Eye (tissue), 1 donor: ENCODE measurements around the gene PCDH7.
A peak's percentile ranks its signal among the peaks of the same experiment; 100 is the strongest.

Experiments
- DNase-seq: peaks from one replicate; pipeline ENCODE4 v3.0.0-alpha.2; 2015

PCDH7 gene, protein sequence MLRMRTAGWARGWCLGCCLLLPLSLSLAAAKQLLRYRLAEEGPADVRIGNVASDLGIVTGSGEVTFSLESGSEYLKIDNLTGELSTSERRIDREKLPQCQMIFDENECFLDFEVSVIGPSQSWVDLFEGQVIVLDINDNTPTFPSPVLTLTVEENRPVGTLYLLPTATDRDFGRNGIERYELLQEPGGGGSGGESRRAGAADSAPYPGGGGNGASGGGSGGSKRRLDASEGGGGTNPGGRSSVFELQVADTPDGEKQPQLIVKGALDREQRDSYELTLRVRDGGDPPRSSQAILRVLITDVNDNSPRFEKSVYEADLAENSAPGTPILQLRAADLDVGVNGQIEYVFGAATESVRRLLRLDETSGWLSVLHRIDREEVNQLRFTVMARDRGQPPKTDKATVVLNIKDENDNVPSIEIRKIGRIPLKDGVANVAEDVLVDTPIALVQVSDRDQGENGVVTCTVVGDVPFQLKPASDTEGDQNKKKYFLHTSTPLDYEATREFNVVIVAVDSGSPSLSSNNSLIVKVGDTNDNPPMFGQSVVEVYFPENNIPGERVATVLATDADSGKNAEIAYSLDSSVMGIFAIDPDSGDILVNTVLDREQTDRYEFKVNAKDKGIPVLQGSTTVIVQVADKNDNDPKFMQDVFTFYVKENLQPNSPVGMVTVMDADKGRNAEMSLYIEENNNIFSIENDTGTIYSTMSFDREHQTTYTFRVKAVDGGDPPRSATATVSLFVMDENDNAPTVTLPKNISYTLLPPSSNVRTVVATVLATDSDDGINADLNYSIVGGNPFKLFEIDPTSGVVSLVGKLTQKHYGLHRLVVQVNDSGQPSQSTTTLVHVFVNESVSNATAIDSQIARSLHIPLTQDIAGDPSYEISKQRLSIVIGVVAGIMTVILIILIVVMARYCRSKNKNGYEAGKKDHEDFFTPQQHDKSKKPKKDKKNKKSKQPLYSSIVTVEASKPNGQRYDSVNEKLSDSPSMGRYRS (N-terminal part only)

DNA sequence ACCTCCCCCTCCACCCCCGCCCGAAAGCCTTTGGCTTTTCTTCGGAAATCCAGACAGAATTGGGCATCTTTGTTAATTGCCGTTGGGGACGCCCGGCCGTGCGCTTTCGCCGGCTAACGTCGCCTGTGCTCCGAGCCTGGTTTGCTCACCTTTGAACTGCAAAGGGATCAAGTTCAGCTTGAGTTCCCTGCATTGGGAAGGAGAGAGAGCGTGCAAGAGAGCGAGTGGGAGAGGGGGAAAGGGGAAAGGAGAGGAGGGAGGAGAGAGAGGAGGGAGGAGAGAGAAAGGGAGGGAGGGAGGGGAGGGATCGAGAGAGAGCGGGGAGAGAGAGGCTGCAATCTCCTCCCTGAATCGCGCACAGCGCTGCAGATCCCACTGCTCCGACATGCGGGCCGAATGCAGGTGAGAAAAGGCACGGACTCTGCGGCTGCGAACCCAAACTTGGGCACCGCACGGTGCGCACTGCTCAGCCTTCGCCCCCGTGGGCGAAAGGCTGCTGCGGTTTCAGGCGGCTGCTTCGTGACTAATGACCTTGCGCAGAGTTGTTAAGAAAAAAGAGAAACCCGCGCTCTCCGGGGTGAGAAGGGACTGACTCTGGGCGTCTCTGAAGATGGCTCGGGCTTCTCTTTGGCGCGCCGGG, at the start of gene PCDH7:
PCDH7 (plus strand) TSS at position 349 of the 640 bp plus-strand sequence. CDS start 1,054 bp downstream, outside the sequence.
- no peak for DNase-seq

DNA sequence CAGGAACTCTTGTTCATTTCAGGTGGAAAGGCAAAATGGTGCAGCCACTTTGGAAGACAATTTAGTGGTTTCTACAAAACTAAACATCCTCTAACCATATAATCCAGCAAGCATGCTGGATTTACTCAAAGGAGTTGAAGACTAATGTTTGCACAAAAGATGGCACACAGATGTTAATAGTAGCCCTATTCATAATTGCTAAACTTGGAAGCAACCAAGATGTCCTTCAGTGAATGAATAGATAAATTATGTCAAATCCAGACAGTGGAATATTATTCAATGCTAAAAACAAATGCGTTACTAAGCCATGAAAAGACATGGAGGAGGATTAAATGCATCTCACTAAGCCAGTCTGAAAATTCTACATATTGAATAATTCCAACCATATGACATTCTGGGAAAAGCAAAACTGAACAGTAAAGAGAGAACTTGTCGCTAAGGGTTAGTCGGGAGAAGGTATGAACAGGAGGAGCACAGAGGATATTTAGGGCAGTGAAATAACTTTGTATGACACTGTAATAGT, 48.2 kb upstream of the PCDH7 start:
- no peak for DNase-seq

DNA sequence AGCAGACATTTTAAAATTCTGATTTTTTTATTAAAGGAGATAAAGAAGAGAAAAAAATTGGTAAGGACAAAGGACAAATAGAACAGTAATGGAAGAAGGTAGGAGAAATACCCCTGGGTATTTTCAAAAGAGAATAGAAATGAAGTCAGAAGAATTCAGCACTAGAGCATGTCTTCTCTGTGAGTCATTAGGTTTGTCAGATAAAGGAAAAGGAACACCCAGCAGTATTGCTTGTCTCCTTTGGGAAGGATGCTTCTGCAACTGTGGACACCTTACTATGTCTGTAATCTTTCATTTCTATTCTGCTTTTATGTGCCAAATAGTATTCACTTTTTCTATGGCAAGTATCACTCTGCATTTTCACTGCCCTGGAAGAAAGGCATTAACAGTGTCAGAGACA, 24.0 kb upstream of the PCDH7 start:
- DNase-seq = no peak

GRCh38 chr4:30714408-30715031, 5.6 kb upstream of the PCDH7 start:
- DNase-seq = peak; percentile 79

DNA sequence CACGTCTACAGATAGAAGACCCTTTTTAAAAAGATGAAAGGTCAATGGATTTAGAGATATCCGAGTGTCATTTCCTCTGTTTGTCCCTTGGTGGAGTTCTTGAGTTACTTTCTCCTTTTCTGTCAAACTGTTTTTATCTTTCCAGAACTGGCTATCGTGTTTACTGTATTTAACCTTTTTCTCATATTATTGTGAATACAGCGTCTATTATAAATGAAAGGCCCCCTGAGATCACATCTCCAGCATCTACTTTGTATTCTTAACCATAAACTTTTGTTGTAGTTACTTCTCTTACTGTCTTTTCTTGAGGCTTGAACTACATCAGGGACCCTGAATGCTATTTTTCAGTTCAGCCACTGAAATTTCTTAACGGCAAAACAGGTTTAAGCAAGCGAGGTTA, 4.0 kb upstream of the PCDH7 start:
- peak; percentile 82 for DNase-seq

DNA sequence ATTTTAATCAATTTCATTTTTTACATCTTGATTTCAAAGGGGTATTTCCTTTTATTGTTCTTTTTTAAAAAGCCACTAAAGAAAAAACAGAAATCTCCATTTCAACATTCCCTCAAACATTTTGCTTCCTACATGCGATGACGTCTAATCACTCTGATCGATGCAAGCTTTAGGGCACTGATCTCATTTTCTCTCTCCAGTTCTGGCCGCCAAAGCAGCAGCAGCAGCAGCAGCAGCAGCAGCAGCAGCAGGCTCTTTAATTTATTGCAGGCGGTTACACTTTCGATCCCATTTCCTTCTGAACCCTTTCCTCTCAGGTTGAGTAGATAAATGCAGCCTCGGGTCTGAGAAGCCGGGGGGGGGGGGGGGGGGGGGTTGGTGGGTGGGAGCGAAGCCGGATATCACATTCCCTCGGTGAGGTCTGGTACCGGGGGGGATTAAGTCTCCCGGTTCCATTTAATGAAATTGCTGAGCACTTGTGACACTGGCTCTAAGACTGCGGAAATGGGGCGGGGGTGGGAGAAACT, 3.4 kb upstream of the PCDH7 start:
- peak; percentile 86 for DNase-seq

DNA sequence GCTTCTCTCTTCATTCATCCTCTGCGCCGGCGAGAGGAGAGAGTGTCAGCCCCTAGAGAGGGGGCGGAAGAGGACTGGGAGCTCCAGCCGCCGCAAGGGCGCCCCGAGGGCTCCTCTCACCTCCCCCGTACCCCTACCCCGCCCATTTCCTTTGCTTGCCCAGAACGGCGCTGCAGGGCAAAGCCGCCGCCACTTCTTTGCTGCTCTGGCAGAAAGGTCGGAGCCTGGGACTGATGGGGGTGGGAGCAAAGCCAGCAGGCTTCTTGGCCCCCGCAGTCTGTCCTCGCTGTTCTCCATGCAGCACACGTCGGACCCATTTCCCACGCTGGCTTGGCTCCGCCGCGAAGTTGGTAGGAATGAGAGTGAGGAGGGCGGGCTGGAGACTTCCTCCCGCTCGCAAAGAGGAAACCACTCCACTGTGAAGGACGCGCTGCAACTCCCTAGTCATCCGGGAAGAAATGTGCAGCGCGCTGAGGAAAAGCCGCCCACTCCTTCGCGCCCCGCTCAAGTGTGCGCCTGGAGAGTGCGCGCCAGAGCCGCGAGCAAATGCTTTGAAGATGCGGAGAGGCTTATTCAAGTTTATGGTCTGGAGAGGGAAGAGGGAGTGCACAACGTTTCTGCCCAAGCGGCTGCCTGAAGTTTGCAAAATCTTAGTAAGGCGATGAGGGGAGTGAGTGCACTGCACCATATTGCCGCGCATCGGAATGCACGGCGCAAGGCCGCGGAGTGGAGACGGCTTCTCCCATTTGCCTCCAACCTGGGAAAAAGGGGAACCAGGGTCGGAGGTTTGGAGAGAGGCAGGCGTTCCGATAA, 2.8 kb upstream of the PCDH7 start:
- DNase-seq = peak; percentile 94

GRCh38 chr4:30718021-30718542, 2.1 kb upstream of the PCDH7 start:
- DNase-seq = no peak

GRCh38 chr4:30718641-30719453, 1.3 kb upstream of the PCDH7 start:
- peak; percentile 82 for DNase-seq

- DNase-seq = peak; percentile 93
Observed at GRCh38 chr4:30719454-30720020, 632 bp upstream of the PCDH7 start.

- DNase-seq = peak; percentile 88
Observed at GRCh38 chr4:30720661-30721184, 554 bp downstream of the PCDH7 start.

- peak; percentile 83 for DNase-seq
Observed at GRCh38 chr4:30721185-30722091, 1.3 kb downstream of the PCDH7 start.

- DNase-seq = no peak
Observed at GRCh38 chr4:30722092-30722358, 1.9 kb downstream of the PCDH7 start.

- peak; percentile 69 for DNase-seq
Observed at GRCh38 chr4:30722359-30723200, 2.4 kb downstream of the PCDH7 start.

- peak; percentile 57 for DNase-seq
Observed at GRCh38 chr4:30723201-30723955, 3.2 kb downstream of the PCDH7 start.

- no peak for DNase-seq
Observed at GRCh38 chr4:30724247-30724646, 4.1 kb downstream of the PCDH7 start.

GRCh38 chr4:30725562-30725961, 5.4 kb downstream of the PCDH7 start:
- no peak for DNase-seq
